ENCODE data around the gene PKP4.

PKP4 gene

GRCh38 chr2:158681816-158682215 lies 225.1 kb downstream of the PKP4 start:
- ChIA-PET POLR2A (no interaction called here), CTCF (no interaction called here)
- no peak for DNase-seq (ENCODE audit: extremely low spot score)
- TF ChIP-seq FOXK2 (IDR thresholded peaks at IDR 0.05), result no peak
- no peak for TF ChIP-seq L3MBTL2 (conservative IDR thresholded peaks at IDR 0.05)
- TF ChIP-seq ARNT (IDR thresholded peaks at IDR 0.05), result no peak
- TF ChIP-seq ELF4 (IDR thresholded peaks at IDR 0.05), result no peak

GRCh38 chr2:158685646-158686045 lies 228.9 kb downstream of the PKP4 start:
- DNase-seq (ENCODE audit: extremely low spot score), result no peak
- ChIA-PET CTCF (no interaction called here), POLR2A (no interaction called here)
- no peak for TF ChIP-seq ARNT (IDR thresholded peaks at IDR 0.05)
- TF ChIP-seq HDGF (IDR thresholded peaks at IDR 0.05; ENCODE audit: borderline replicate concordance), result no peak
- no peak for TF ChIP-seq FOXA1 (IDR thresholded peaks at IDR 0.05)

- ChIA-PET POLR2A (no interaction called here), CTCF (no interaction called here)
- no peak for TF ChIP-seq SUZ12 (IDR thresholded peaks at IDR 0.05)
- TF ChIP-seq LEF1 (IDR thresholded peaks at IDR 0.05; ENCODE audit: borderline replicate concordance), result no peak
- TF ChIP-seq NFRKB (IDR thresholded peaks at IDR 0.05), result no peak
- no peak for TF ChIP-seq BHLHE40 (IDR thresholded peaks at IDR 0.05; ENCODE audit: borderline replicate concordance)
- no peak for TF ChIP-seq CTBP1 (IDR thresholded peaks at IDR 0.05; ENCODE audit: borderline replicate concordance)
- TF ChIP-seq HDGF (IDR thresholded peaks at IDR 0.05; ENCODE audit: borderline replicate concordance), result no peak
- no peak for TF ChIP-seq FOXA1 (IDR thresholded peaks at IDR 0.05)
- no peak for TF ChIP-seq TARDBP (IDR thresholded peaks at IDR 0.05)
- TF ChIP-seq FOXK2 (IDR thresholded peaks at IDR 0.05), result no peak
- no peak for TF ChIP-seq FOXM1 (IDR thresholded peaks at IDR 0.05; ENCODE audit: borderline replicate concordance)
- TF ChIP-seq ZNF384 (IDR thresholded peaks at IDR 0.05), result no peak
- TF ChIP-seq SP1 (IDR thresholded peaks at IDR 0.05), result no peak
- no peak for TF ChIP-seq ELF4 (IDR thresholded peaks at IDR 0.05)
- no peak for TF ChIP-seq PKNOX1 (IDR thresholded peaks at IDR 0.05)
- no peak for TF ChIP-seq L3MBTL2 (conservative IDR thresholded peaks at IDR 0.05)
- no peak for TF ChIP-seq ARNT (IDR thresholded peaks at IDR 0.05)
- no peak for DNase-seq (ENCODE audit: extremely low spot score)
These were observed 229.5 kb downstream of the PKP4 start for GRCh38 chr2:158686210-158686691.

GRCh38 chr2:158687315-158687714 lies 230.6 kb downstream of the PKP4 start:
- POLR2A ChIA-PET, result no interaction called here
- CTCF ChIA-PET, result interaction anchor here (0.6 kb wide), 1 partner anchor 39 kb away, joined by 3 read pairs; no protein-coding TSS in a partner anchor
- DNase-seq (ENCODE audit: extremely low spot score), result no peak
- TF ChIP-seq NFRKB (IDR thresholded peaks at IDR 0.05) (no peak), PKNOX1 (IDR thresholded peaks at IDR 0.05) (no peak), BHLHE40 (IDR thresholded peaks at IDR 0.05; ENCODE audit: borderline replicate concordance) (no peak), ZNF384 (IDR thresholded peaks at IDR 0.05) (no peak), FOXA1 (IDR thresholded peaks at IDR 0.05) (no peak), L3MBTL2 (conservative IDR thresholded peaks at IDR 0.05) (no peak), TARDBP (IDR thresholded peaks at IDR 0.05) (no peak), HDGF (IDR thresholded peaks at IDR 0.05; ENCODE audit: borderline replicate concordance) (no peak), SP1 (IDR thresholded peaks at IDR 0.05) (no peak), ELF4 (IDR thresholded peaks at IDR 0.05) (no peak), CTBP1 (IDR thresholded peaks at IDR 0.05; ENCODE audit: borderline replicate concordance) (no peak), SUZ12 (IDR thresholded peaks at IDR 0.05) (no peak), ARNT (IDR thresholded peaks at IDR 0.05) (no peak), FOXK2 (IDR thresholded peaks at IDR 0.05) (no peak)

- no peak for DNase-seq (ENCODE audit: extremely low spot score)
- CTCF ChIA-PET, result no interaction called here
- TF ChIP-seq SP1 (IDR thresholded peaks at IDR 0.05), result no peak
- TF ChIP-seq NFRKB (IDR thresholded peaks at IDR 0.05), result no peak
- no peak for TF ChIP-seq CTBP1 (IDR thresholded peaks at IDR 0.05; ENCODE audit: borderline replicate concordance)
- no peak for TF ChIP-seq LEF1 (IDR thresholded peaks at IDR 0.05; ENCODE audit: borderline replicate concordance)
- TF ChIP-seq L3MBTL2 (conservative IDR thresholded peaks at IDR 0.05), result no peak
- no peak for TF ChIP-seq ZNF384 (IDR thresholded peaks at IDR 0.05)
- TF ChIP-seq BHLHE40 (IDR thresholded peaks at IDR 0.05; ENCODE audit: borderline replicate concordance), result no peak
- no peak for TF ChIP-seq FOXM1 (IDR thresholded peaks at IDR 0.05; ENCODE audit: borderline replicate concordance)
- no peak for TF ChIP-seq TARDBP (IDR thresholded peaks at IDR 0.05)
- no peak for TF ChIP-seq FOXK2 (IDR thresholded peaks at IDR 0.05)
- no peak for TF ChIP-seq SUZ12 (IDR thresholded peaks at IDR 0.05)
- no peak for TF ChIP-seq HDGF (IDR thresholded peaks at IDR 0.05; ENCODE audit: borderline replicate concordance)
- POLR2A ChIA-PET, result no interaction called here
These were observed 232.0 kb downstream of the PKP4 start for GRCh38 chr2:158688721-158689120.

GRCh38 chr2:158689391-158689790 lies 232.6 kb downstream of the PKP4 start:
- TF ChIP-seq FOXA1 (IDR thresholded peaks at IDR 0.05), result no peak
- TF ChIP-seq ARNT (IDR thresholded peaks at IDR 0.05), result no peak
- TF ChIP-seq L3MBTL2 (conservative IDR thresholded peaks at IDR 0.05), result no peak
- no peak for TF ChIP-seq SP1 (IDR thresholded peaks at IDR 0.05)
- TF ChIP-seq HDGF (IDR thresholded peaks at IDR 0.05; ENCODE audit: borderline replicate concordance), result no peak
- TF ChIP-seq FOXM1 (IDR thresholded peaks at IDR 0.05; ENCODE audit: borderline replicate concordance), result no peak
- TF ChIP-seq NFRKB (IDR thresholded peaks at IDR 0.05), result no peak
- ChIA-PET CTCF (no interaction called here), POLR2A (no interaction called here)
- no peak for DNase-seq (ENCODE audit: extremely low spot score)

- POLR2A ChIA-PET, result no interaction called here
- DNase-seq (ENCODE audit: extremely low spot score), result no peak
- TF ChIP-seq PKNOX1 (IDR thresholded peaks at IDR 0.05) (no peak), LEF1 (IDR thresholded peaks at IDR 0.05; ENCODE audit: borderline replicate concordance) (no peak), ELF4 (IDR thresholded peaks at IDR 0.05) (no peak), FOXA1 (IDR thresholded peaks at IDR 0.05) (no peak), NFRKB (IDR thresholded peaks at IDR 0.05) (no peak), SP1 (IDR thresholded peaks at IDR 0.05) (no peak), FOXM1 (IDR thresholded peaks at IDR 0.05; ENCODE audit: borderline replicate concordance) (no peak), TARDBP (IDR thresholded peaks at IDR 0.05) (no peak), FOXK2 (IDR thresholded peaks at IDR 0.05) (no peak), HDGF (IDR thresholded peaks at IDR 0.05; ENCODE audit: borderline replicate concordance) (no peak), BHLHE40 (IDR thresholded peaks at IDR 0.05; ENCODE audit: borderline replicate concordance) (no peak), SUZ12 (IDR thresholded peaks at IDR 0.05) (no peak), ZNF384 (IDR thresholded peaks at IDR 0.05) (no peak), CTBP1 (IDR thresholded peaks at IDR 0.05; ENCODE audit: borderline replicate concordance) (no peak), ARNT (IDR thresholded peaks at IDR 0.05) (no peak), L3MBTL2 (conservative IDR thresholded peaks at IDR 0.05) (no peak)
- CTCF ChIA-PET, result no interaction called here
These were observed 234.1 kb downstream of the PKP4 start for GRCh38 chr2:158690823-158691222.
